ENCODE results near the gene DSE.

Gene DSE

GRCh38 chr6:116445102-116445501 is 74.4 kb downstream of the DSE start:
- TF ChIP-seq CTCF (IDR thresholded peaks at IDR 0.05; ENCODE audit: insufficient read depth, missing control alignments) = no peak
- FAIRE-seq (no peak), DNase-seq (ENCODE audit: insufficient read length, low spot score) (no peak)

- DNase-seq (ENCODE audit: insufficient read length, low spot score) (no peak), FAIRE-seq (no peak)
- TF ChIP-seq CTCF (IDR thresholded peaks at IDR 0.05; ENCODE audit: insufficient read depth, missing control alignments) = no peak
Observed at GRCh38 chr6:116446399-116446798, 75.7 kb downstream of the DSE start.

GRCh38 chr6:116447052-116447451 is 76.3 kb downstream of the DSE start:
- no peak for TF ChIP-seq CTCF (IDR thresholded peaks at IDR 0.05; ENCODE audit: insufficient read depth, missing control alignments)
- DNase-seq (ENCODE audit: insufficient read length, low spot score) (no peak), FAIRE-seq (no peak)

- FAIRE-seq (no peak), DNase-seq (ENCODE audit: insufficient read length, low spot score) (no peak)
- TF ChIP-seq CTCF (IDR thresholded peaks at IDR 0.05; ENCODE audit: insufficient read depth, missing control alignments) = no peak
Observed at GRCh38 chr6:116447496-116448011, 76.8 kb downstream of the DSE start.

- TF ChIP-seq CTCF (IDR thresholded peaks at IDR 0.05; ENCODE audit: insufficient read depth, missing control alignments) = no peak
- DNase-seq (ENCODE audit: insufficient read length, low spot score) = no peak
- no peak for FAIRE-seq
Observed at GRCh38 chr6:116449565-116449964, 78.8 kb downstream of the DSE start.

GRCh38 chr6:116450185-116450710 is 79.5 kb downstream of the DSE start:
- no peak for DNase-seq (ENCODE audit: insufficient read length, low spot score)
- TF ChIP-seq CTCF (IDR thresholded peaks at IDR 0.05; ENCODE audit: insufficient read depth, missing control alignments) = no peak
- FAIRE-seq = no peak

GRCh38 chr6:116450769-116451740 is 80.3 kb downstream of the DSE start:
- no peak for FAIRE-seq
- TF ChIP-seq CTCF (IDR thresholded peaks at IDR 0.05; ENCODE audit: insufficient read depth, missing control alignments) = no peak
- no peak for DNase-seq (ENCODE audit: insufficient read length, low spot score)
